Measurements from ENCODE around the gene MPND. TPM values are rescaled to one million over a fixed set of nuclear protein-coding genes. Genes with fewer than 3 reads are reported as not detected.
A peak's percentile ranks its signal among the peaks of the same experiment; 100 is the strongest.

MPND gene
- total RNA-seq, 6 experiments from 2014 or later, result 11.7 to 15.0 (median 12.1) TPM

- Mint-ChIP-seq H3K4me3 (no peak overlapping the region), H3K36me3 (ENCODE audit: low read depth) (no peaks in the 10 kb centered on the region), H3K27me3 (ENCODE audit: insufficient read depth) (peaks cover 3% of the 10 kb centered on the region), H3K4me1 (ENCODE audit: low read depth) (peaks cover 29% of the 10 kb centered on the region), H3K27ac (peak overlapping the region; percentile 54; the same call in 1 of the 2 replicates), H3K9me3 (no peaks in the 10 kb centered on the region)
- no peak for DNase-seq
- TF ChIP-seq CTCF (IDR thresholded peaks at IDR 0.05), result no peak
Observed at GRCh38 chr19:4370418-4371041, 27.2 kb downstream of the MPND start.

GRCh38 chr19:4371247-4372164 is 28.1 kb downstream of the MPND start:
- H3K36me3 Mint-ChIP-seq (ENCODE audit: low read depth), result no peaks in the 10 kb centered on the region
- H3K4me3 Mint-ChIP-seq, result no peak overlapping the region
- H3K9me3 Mint-ChIP-seq, result no peaks in the 10 kb centered on the region
- DNase-seq, result no peak
- H3K27me3 Mint-ChIP-seq (ENCODE audit: insufficient read depth), result peaks cover 5% of the 10 kb centered on the region
- TF ChIP-seq CTCF (IDR thresholded peaks at IDR 0.05), result no peak
- H3K27ac Mint-ChIP-seq, result peak overlapping the region; percentile 98
- peaks cover 39% of the 10 kb centered on the region for H3K4me1 Mint-ChIP-seq (ENCODE audit: low read depth)

- TF ChIP-seq CTCF (IDR thresholded peaks at IDR 0.05), result no peak
- peak overlapping the region; percentile 98 for H3K27ac Mint-ChIP-seq
- peaks cover 48% of the 10 kb centered on the region for H3K4me1 Mint-ChIP-seq (ENCODE audit: low read depth)
- no peak overlapping the region for H3K4me3 Mint-ChIP-seq
- H3K36me3 Mint-ChIP-seq (ENCODE audit: low read depth), result no peaks in the 10 kb centered on the region
- no peak for DNase-seq
- peaks cover 5% of the 10 kb centered on the region for H3K27me3 Mint-ChIP-seq (ENCODE audit: insufficient read depth)
- no peaks in the 10 kb centered on the region for H3K9me3 Mint-ChIP-seq
Observed at GRCh38 chr19:4372165-4373012, 29.0 kb downstream of the MPND start.

- Mint-ChIP-seq H3K4me1 (ENCODE audit: low read depth) (peaks cover 49% of the 10 kb centered on the region), H3K27ac (peak overlapping the region; percentile 98), H3K9me3 (no peaks in the 10 kb centered on the region)
Observed at GRCh38 chr19:4373013-4373367, 29.6 kb downstream of the MPND start.

More at GRCh38 chr19:4373013-4373367, 29.6 kb downstream of the MPND start:
- H3K27me3 Mint-ChIP-seq (ENCODE audit: insufficient read depth), result peaks cover 3% of the 10 kb centered on the region
- no peak for TF ChIP-seq CTCF (IDR thresholded peaks at IDR 0.05)
- DNase-seq, result no peak
- H3K36me3 Mint-ChIP-seq (ENCODE audit: low read depth), result no peaks in the 10 kb centered on the region
- H3K4me3 Mint-ChIP-seq, result no peak overlapping the region
